ENCODE results near the gene RXRG.

RXRG gene

DNA sequence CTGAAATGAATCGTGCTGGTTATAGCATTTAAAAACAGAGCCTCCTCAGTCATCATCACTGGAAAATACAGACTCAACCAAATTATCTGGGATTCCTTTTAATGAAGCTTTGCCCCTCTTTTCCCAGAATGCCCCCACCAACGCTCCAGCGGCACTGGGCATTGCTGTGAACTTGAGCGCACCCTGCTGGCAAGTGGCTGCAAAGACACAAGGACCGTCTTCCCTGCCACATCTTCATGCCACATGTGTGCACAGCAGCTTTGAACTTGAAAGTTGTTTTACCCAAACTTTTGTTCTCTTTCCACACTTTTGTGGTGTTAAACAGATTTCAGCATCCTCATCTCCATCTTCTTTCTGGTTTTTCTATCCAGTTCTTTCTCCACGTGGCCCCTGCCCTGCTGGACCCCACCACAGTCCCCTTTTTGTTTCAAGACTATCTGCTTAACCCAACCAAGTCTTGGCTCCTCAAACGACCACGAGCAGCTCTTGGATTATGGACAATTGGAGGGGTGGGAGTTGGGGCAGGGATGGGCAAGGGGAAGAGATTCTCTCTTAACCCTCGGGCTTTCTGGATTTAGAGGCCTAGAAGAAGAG is 75.6 kb downstream of the RXRG start:
- peak; percentile 21 for DNase-seq (ENCODE audit: low read depth)

DNA sequence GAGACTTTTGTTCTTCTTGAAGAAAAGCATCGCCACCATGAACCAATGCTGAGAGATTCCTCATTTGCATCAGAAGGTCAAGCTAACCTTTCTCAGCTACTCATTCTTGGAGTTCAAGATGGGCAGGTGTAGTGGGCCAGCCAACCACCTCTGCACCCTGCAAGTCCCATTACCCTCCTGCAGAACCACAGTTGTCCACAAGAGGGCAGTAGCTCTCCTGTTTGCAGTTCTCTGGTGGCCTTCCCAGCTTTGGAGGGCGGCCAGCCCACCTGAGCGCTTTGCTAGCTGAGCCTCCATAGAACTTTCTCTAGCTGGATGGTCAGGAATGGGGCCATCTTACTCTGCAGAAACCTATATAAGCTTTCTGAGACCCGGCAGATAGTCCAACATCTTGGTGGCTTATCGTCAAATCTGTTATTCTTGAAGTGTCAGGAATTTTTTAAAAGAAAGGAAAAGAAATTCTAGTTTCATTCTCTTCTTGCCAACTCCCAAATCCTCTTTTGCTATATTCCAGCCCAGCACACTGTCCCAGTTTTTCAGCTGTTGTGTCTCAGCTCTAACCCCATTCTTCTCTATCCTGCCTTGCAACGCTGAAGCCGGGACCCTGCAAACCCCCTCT is 77.4 kb downstream of the RXRG start:
- DNase-seq (ENCODE audit: low read depth), result peak; percentile 77

DNA sequence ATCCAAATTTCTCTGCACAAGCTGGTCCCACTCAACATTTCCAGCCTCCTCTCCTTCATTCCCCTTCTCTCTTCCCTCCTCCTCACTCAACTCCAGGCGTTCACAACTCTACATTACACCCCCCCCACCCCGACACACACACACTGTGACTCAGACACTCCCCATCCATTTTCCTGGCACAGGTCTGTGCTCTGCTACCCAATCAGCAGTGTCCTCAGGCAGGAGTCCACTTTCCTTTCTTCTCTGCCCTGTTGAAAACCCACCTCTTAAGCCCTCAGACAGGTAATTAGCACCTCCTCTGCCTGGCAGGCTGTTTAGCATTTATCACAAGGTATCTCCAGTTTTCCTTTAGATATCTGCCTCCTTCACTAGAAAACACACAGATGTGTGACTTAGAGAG is 79.6 kb downstream of the RXRG start:
- no peak for DNase-seq (ENCODE audit: low read depth)

DNA sequence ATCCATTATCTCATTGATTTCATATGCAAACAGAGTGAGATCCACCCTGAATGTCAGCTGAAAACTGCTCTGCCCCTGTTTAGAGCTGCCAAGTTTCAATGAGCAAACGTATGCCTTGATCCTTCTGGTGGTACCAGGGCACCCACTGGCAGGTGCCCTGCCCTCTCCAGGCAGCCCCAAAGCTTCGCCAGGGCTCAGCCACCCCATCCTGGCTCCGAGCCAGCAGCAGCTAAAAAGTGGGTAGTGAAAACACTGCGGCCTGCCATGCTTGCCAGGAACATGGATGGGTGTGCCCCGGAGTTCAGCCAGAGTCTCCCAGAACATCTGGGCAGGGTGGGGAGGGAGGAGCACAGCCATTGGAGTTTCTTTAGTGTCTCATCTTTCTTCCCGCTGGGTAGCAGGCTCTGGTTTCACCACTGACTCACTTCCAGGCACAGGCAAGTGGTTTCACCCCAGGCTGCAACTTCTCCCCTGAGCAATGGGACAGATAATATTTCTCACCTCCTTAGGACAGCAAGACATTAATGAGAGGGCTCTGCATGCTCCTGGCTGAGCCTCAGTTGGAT is 80.3 kb downstream of the RXRG start:
- DNase-seq (ENCODE audit: low read depth), result no peak

DNA sequence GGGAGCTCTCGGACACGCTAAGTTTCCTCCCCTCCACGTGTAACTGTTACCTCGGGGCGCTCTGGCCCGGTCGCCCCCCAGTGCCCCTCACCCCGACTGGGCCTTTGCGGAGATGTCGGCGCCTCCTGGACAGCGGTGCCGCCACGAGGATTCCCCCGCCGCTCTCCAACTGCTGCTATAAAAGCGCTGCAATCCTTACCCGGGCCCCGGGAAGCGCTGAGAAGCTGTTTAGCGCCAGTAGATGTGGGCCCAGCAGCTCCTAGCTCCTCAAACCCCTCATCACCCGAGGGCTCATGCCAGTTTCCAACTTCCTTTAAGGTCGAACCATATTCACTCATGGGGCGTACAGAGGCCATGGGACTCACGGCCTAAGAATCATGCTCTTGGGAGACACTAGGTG is 88.0 kb downstream of the RXRG start:
- DNase-seq (ENCODE audit: low read depth), result no peak

DNA sequence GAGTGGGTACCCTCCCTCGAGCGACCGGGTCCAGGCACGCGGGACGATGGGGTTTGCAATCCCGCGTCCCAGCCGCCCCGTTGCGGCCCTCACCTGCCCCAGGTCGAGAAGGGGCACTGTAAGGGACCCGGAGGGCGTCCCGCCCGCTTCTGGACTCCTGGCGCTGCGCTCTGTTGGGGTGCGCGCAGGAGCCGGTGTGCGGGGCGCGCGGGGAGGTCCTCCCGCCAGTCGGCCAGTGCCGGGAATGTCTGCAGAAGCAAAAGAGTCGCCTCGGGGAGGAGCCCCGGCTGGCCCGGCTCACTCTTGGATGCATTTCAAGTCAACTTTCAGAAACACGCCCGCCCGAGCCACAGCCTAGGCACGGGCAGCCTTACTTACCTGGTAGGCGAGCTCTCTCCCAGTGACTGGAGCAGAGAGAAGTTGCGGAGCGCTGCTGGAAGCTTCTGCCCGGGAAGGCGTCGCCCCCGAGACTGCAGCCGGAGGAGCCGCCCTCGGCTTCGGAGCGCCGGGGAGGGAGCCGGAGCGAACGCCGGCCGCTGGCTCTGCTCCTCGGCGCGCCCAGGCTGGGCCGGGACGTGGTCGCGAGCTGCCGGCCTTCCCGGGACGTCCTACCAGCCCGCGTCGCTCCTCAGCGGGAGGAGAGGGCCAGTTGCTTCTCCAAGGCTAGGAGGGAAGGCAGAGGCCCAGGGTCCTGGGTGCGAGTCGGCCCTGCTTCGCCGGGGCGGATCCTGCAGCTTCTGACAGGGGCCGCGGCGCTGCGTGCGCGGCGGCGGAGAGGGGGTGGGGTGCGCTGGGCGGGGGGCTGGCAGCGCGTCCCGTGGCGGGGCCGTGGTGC is 88.7 kb downstream of the RXRG start, which contains the start of gene LMX1A:
LMX1A (minus strand) TSS at position 739 of the 835 bp plus-strand sequence. CDS start 1,156 bp downstream, outside the sequence.
- DNase-seq (ENCODE audit: low read depth), result no peak

DNA sequence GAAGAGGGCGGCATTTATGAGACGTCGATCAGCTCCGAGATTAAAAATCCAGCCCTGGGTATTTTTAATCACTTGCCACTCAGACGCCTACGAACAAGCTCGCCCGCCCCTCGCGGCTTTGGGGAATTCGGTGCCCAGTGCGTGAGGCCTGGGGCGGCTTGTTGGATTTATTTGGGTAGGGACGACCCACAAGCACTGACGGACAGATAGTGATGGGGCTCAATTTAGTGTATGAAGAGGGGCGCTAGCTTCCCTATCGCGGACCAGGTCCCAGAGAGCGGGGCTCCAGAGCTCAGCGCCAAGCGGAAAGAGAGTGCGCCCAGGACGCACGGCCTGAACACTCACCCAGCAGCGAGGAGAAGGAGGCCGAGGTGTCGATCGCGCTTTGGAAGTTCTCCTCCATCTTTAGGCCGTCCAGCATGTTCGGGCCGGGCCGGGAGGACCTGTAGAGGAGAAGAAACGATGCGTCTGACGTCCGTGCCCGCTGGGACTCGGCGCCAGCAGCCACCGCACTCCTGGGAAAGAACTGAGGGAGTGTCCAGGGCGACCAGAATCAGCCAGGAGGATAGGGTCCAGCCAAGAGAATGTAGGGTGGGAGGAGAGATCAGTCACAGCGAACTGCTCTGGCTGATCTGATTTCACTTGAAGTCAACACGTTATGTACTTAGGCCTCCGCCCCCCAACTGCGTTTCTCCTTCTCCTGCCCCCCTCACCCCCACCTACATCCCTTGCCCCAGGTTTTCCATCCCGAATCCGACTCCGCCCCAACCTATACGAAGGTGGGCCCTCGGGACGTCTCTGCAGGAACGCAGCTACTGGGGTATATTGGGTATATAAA is 89.6 kb downstream of the RXRG start:
- no peak for DNase-seq (ENCODE audit: low read depth)

DNA sequence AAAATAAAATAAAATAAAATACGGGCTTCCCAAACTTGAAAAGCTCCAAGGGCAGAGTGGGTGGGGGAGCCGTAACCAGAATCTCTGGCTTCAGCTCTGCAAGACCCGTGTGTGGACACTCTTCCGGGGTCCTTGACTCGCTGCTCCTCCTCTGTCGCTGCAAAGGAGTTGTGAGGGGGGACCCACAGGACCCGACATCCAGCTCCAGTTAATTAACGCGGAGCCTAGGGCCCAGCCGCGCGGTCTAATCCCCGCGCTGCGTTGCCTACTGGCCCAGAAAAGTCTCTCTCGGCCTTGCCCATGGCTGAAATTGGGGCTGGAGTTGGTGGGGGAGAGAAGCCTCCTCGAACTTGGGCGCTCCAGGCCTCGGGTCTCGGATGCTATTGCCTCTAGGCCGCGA is 90.2 kb downstream of the RXRG start:
- no peak for DNase-seq (ENCODE audit: low read depth)

DNA sequence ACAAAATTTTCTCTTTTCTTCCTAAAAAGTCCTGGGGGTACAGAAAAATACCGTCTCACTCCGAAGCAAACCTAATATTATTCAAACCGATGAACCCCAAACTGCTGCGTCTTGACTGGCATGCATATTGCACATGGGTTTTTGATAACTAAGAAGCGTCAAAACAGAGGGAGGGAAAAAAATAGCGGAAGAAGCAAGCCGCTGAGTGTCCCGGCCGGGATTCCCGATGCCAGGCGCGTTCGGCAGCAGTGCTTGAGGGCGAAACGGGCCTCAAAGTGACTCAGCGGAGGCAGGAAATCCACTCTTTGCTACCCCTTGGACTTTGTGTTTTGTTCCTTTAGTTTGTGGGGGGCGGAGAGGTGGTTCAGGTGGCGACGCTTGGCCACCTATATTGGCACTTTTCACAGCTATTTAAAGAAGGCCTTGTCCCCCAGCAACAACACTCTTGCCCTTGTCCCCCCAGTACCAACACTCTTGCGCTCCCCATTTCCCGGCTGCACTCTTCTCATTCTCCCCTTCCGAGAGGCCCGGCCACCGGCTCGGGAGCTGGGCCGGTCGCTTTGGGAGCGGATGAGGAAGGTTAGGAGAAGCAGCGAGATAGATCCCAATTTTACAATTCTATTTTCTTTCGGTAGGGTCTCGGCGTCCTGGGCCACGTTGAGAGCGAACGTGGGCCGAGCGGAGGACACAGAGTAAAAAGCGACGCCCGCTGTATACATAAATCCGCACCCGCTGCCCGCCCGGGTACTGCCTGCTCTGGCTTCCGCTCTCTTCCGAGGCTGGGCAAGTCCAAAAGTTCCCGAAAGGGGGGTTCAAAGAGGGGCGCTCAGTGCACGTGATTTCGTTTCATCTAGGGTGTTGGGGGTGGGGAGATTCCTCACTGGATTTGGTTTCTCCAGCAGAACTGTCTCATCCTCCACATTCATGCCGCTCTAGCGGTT is 90.9 kb downstream of the RXRG start:
- DNase-seq (ENCODE audit: low read depth), result no peak

DNA sequence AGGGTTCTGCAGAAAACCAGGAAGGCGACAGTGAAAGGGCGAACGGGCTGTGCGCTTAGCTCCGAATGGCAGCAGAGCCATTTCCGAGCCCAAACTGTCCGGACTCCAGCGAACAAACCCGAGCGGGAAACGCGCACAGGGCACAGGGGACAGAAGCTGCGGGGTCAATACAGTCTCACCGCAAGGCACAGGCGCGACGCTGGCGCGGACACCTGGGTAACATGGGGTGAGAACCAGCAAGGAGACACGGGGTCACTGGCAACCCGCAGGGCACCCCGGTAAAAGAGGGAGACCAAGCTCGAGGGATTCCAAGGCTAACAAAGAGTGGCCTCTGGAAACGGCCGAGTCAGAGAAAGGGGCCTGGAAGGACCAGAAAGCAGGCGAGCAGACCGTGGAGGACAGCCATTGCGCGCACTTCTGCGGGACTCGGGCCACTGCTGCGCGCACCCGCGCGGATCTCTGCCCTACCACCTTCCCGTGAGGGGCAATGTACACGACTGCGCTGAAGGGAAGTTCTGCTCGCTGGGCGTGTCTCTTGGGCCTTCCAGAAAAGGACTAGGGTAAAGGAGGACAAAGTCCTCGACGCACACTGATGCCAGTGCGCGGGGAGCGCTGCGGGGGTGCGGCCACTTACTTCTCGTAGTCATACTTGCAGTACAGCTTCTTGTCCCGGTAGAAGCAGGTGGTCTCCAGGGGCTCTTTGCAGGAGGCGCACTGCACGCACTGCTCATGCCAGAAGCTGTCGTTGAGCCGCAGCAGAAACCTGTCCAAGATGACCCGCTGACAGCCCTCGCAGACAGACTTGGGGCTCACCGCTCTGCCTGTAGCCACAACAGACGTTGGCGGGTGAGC is 92.3 kb downstream of the RXRG start:
- DNase-seq (ENCODE audit: low read depth), result no peak

DNA sequence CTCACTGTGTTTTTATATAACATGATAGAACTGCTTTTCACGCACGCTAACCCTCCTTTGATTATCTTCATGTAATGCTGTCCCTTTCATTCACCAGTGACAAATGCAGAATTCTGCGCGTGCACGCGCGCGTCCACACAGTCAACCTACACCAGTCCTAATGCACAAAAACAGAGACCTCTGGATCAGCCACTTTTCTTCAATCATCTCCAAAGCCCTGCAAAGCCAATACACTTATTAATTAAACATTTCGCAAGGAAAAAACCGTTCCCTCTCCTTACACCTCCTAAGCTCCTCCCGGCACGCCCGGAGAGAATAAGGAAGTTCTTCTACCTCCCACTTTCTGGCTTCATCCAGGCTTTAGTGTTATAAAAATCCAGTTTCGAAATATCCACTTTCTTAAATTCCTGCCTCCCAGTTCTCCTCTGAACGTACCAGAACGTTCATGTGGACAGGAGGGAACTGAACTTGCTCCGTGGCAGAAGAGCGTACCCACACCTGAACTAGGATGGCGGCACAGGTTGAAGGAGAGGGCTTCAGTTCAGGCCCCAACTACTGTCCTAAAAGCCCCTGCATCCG is 93.0 kb downstream of the RXRG start:
- DNase-seq (ENCODE audit: low read depth), result no peak
